NCI-H2029 (cell line): ENCODE measurements around the gene SLC12A5.

ENCODE experiments used
- DNase-seq: peaks from one replicate; lab custom pipeline; 2025; lab: John Stamatoyannopoulos, UW

SLC12A5 gene

GRCh38 chr20:46056027-46056833, 27.2 kb downstream of the SLC12A5 start:
- DNase-seq: no peak

- no peak for DNase-seq
These were observed 28.2 kb downstream of the SLC12A5 start for GRCh38 chr20:46056970-46057855.

GRCh38 chr20:46057856-46058598, 29.0 kb downstream of the SLC12A5 start:
- no peak for DNase-seq

GRCh38 chr20:46058599-46059281, 29.7 kb downstream of the SLC12A5 start:
- no peak for DNase-seq

- peak; percentile 71 for DNase-seq
These were observed 31.4 kb downstream of the SLC12A5 start for GRCh38 chr20:46060301-46060881.

GRCh38 chr20:46060975-46061374, 32.0 kb downstream of the SLC12A5 start:
- DNase-seq: no peak

- no peak for DNase-seq
These were observed 33.1 kb downstream of the SLC12A5 start for GRCh38 chr20:46062151-46062550.

- no peak for DNase-seq
These were observed 33.6 kb downstream of the SLC12A5 start for GRCh38 chr20:46062621-46063020.

- no peak for DNase-seq
These were observed 34.1 kb downstream of the SLC12A5 start for GRCh38 chr20:46063151-46063550.

GRCh38 chr20:46063652-46064054, 34.6 kb downstream of the SLC12A5 start:
- no peak for DNase-seq

GRCh38 chr20:46065006-46065405, 36.0 kb downstream of the SLC12A5 start:
- DNase-seq: no peak

- no peak for DNase-seq
These were observed 36.7 kb downstream of the SLC12A5 start for GRCh38 chr20:46065691-46066090.

- DNase-seq: no peak
These were observed 41.3 kb downstream of the SLC12A5 start for GRCh38 chr20:46070215-46070900.

- DNase-seq: no peak
These were observed 42.6 kb downstream of the SLC12A5 start for GRCh38 chr20:46071573-46071972.

GRCh38 chr20:46073024-46073423, 44.0 kb downstream of the SLC12A5 start:
- DNase-seq: no peak

GRCh38 chr20:46073443-46073842, 44.4 kb downstream of the SLC12A5 start:
- DNase-seq: no peak

- DNase-seq: no peak
These were observed 45.0 kb downstream of the SLC12A5 start for GRCh38 chr20:46074006-46074405.

GRCh38 chr20:46076806-46077205, 47.8 kb downstream of the SLC12A5 start:
- DNase-seq: no peak

GRCh38 chr20:46077642-46078305, 48.8 kb downstream of the SLC12A5 start:
- no peak for DNase-seq

- no peak for DNase-seq
These were observed 49.9 kb downstream of the SLC12A5 start for GRCh38 chr20:46078954-46079353.
